WTC11 (cell line): ENCODE data around the gene DOCK1. TPM values are rescaled to one million over a fixed set of nuclear protein-coding genes. Genes with fewer than 3 reads are reported as not detected.

Experiments
- ATAC-seq: fragments of 200-7000 bp; cut with Tn5 transposase; 2 replicates; pipeline ENCODE4 v1.10.0; 2021; ENCODE audit warnings: mild to moderate bottlenecking, moderate library complexity
- CTCF ChIA-PET: fragments of 300-600 bp; sonication (Branson Sonifier 250); formaldehyde crosslinking; loops from one replicate; lab custom pipeline; 2021; ENCODE audit warnings: antibody characterized with exemption; lab: Charles Lee
- POLR2A ChIA-PET: fragments of 350-600 bp; sonication (Branson Sonifier 250); formaldehyde crosslinking; loops from one replicate; lab custom pipeline; 2021; ENCODE audit warnings: antibody characterized with exemption; lab: Charles Lee
- DNase-seq: peaks from one replicate; pipeline ENCODE4 v3.0.0; 2021; ENCODE audit warnings: low spot score
- H3K27ac Mint-ChIP-seq: 2 replicates; pipeline ENCODE4 v1.8.0; 2021; ENCODE audit warnings: mixed read lengths
- H3K27me3 Mint-ChIP-seq: 2 replicates; pipeline ENCODE4 v1.8.0; 2021; ENCODE audit warnings: low read depth, mild to moderate bottlenecking, moderate library complexity, mixed read lengths
- H3K36me3 Mint-ChIP-seq: 2 replicates; pipeline ENCODE4 v1.8.0; 2021; ENCODE audit warnings: mixed read lengths
- H3K4me1 Mint-ChIP-seq: 2 replicates; pipeline ENCODE4 v1.8.0; 2022; ENCODE audit warnings: mixed read lengths
- H3K4me3 Mint-ChIP-seq: 2 replicates; pipeline ENCODE4 v1.8.0; 2021; ENCODE audit warnings: mild to moderate bottlenecking, moderate library complexity, mixed read lengths
- H3K9me3 Mint-ChIP-seq: 2 replicates; pipeline ENCODE4 v1.8.0; 2021; ENCODE audit warnings: mixed read lengths
- ARID4B ChIP-seq: sonication (generic); formaldehyde crosslinking; IDR thresholded peaks from 2 replicates; pipeline ENCODE4 v1.8.0; 2023; ENCODE audit warnings: missing genetic modification reagents, mild to moderate bottlenecking, borderline replicate concordance
- ERG ChIP-seq: fragments of 250-450 bp; sonication (Bioruptor Pico); IDR thresholded peaks from 2 replicates; pipeline ENCODE4 v1.8.0; 2021; ENCODE audit warnings: mild to moderate bottlenecking
- GABPB1 ChIP-seq: sonication (generic); formaldehyde crosslinking; IDR thresholded peaks from 2 replicates; pipeline ENCODE4 v1.8.1; 2023; ENCODE audit warnings: mild to moderate bottlenecking, missing genetic modification reagents
- HMGXB4 ChIP-seq: sonication (generic); formaldehyde crosslinking; IDR thresholded peaks from 2 replicates; pipeline ENCODE4 v1.8.1; 2023; ENCODE audit warnings: mild to moderate bottlenecking, moderate library complexity, missing genetic modification reagents
- NFE2L1 ChIP-seq: sonication (generic); formaldehyde crosslinking; IDR thresholded peaks from 2 replicates; pipeline ENCODE4 v1.8.1; 2023; ENCODE audit warnings: missing genetic modification reagents
- RELA ChIP-seq: sonication (generic); formaldehyde crosslinking; IDR thresholded peaks from 2 replicates; pipeline ENCODE4 v1.8.1; 2022; ENCODE audit warnings: missing genetic modification reagents, mild to moderate bottlenecking, borderline replicate concordance
- STAT6 ChIP-seq: sonication (generic); formaldehyde crosslinking; conservative IDR thresholded peaks from 2 replicates; pipeline ENCODE4 v1.8.1; 2023; ENCODE audit warnings: mild to moderate bottlenecking, low read depth, missing genetic modification reagents, moderate library complexity
- ZNF121 ChIP-seq: sonication (generic); formaldehyde crosslinking; IDR thresholded peaks from 2 replicates; pipeline ENCODE4 v1.8.0; 2023; ENCODE audit warnings: missing genetic modification reagents
- ZNF423 ChIP-seq: fragments of 250-450 bp; sonication (Bioruptor Pico); IDR thresholded peaks from 2 replicates; pipeline ENCODE4 v2.1.2; 2022; ENCODE audit warnings: mild to moderate bottlenecking, moderate library complexity
- ZSCAN18 ChIP-seq: fragments of 250-450 bp; sonication (Bioruptor Pico); IDR thresholded peaks from 2 replicates; pipeline ENCODE4 v2.1.2; 2022; ENCODE audit warnings: mild to moderate bottlenecking, moderate library complexity
- total RNA-seq: library from RNA; stranded (reverse); gene quantifications from 3 replicates; pipeline ENCODE4 v1.2.3, GENCODE V29; 2021
- TF ChIP-seq, protein P1 (sequence below): sonication (generic); formaldehyde crosslinking; IDR thresholded peaks from 2 replicates; pipeline ENCODE4 v1.8.0; 2023; ENCODE audit warnings: missing genetic modification reagents
- TF ChIP-seq, protein P2 (sequence below): sonication (generic); formaldehyde crosslinking; IDR thresholded peaks from 2 replicates; pipeline ENCODE4 v1.8.1; 2022; ENCODE audit warnings: mild to moderate bottlenecking, moderate library complexity, missing genetic modification reagents
- TF ChIP-seq, protein P3 (sequence below): sonication (generic); formaldehyde crosslinking; IDR thresholded peaks from 2 replicates; pipeline ENCODE4 v1.8.1; 2023; ENCODE audit warnings: mild to moderate bottlenecking, missing genetic modification reagents

Gene DOCK1
- total RNA-seq, 1 experiment from 2014 or later = 52.1 TPM

DNA sequence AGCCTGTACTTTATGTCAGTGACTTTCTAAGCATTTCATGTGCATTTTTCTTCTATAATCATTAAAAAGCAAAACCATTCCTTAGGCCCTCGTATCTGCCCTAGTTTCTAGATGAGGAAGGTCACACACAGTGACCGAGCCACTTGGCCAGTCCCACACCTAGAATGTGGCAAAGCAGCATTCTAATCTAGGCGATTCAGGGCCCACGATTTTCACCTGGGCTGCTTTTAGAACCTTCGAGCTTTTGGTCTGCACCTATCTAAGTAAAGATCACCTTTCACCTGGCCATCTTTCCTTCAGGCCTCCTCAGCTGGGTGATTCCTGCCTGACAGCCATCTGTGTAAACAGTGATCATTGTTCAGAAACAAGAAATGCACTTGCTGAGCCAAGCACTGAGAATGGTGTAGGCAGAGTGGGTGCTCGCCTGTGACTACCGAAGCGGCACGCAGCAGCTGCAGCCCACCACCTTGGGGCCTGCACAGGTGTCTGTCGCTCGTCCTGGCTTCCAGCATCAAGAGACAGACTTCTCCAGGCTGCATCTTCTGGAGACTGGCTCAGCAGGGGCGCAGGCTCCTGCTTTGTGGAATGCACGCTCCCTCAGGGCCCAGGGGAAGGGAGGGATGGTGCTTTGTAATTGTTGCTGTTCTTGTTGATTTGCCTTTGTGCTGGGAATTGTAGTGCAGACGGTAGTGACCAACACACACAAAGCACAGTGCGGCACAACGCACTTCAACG is 440.2 kb downstream of the DOCK1 start:
- Mint-ChIP-seq H3K4me3 (no peak overlapping the region), H3K9me3 (no peaks in the 10 kb centered on the region), H3K36me3 (peaks cover 8% of the 10 kb centered on the region; the same call in 1 of the 2 replicates), H3K4me1 (peaks cover 34% of the 10 kb centered on the region), H3K27ac (no peak overlapping the region; the same call in 1 of the 2 replicates), H3K27me3 (no peaks in the 10 kb centered on the region)
- TF ChIP-seq ERG = no peak
- TF ChIP-seq, protein P1, sequence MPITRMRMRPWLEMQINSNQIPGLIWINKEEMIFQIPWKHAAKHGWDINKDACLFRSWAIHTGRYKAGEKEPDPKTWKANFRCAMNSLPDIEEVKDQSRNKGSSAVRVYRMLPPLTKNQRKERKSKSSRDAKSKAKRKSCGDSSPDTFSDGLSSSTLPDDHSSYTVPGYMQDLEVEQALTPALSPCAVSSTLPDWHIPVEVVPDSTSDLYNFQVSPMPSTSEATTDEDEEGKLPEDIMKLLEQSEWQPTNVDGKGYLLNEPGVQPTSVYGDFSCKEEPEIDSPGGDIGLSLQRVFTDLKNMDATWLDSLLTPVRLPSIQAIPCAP = no peak
- TF ChIP-seq, protein P2, sequence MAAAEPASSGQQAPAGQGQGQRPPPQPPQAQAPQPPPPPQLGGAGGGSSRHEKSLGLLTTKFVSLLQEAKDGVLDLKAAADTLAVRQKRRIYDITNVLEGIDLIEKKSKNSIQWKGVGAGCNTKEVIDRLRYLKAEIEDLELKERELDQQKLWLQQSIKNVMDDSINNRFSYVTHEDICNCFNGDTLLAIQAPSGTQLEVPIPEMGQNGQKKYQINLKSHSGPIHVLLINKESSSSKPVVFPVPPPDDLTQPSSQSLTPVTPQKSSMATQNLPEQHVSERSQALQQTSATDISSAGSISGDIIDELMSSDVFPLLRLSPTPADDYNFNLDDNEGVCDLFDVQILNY (CRISPR knock-in tag) = no peak
- TF ChIP-seq ZNF121 (CRISPR knock-in tag) = no peak
- TF ChIP-seq, protein P3, sequence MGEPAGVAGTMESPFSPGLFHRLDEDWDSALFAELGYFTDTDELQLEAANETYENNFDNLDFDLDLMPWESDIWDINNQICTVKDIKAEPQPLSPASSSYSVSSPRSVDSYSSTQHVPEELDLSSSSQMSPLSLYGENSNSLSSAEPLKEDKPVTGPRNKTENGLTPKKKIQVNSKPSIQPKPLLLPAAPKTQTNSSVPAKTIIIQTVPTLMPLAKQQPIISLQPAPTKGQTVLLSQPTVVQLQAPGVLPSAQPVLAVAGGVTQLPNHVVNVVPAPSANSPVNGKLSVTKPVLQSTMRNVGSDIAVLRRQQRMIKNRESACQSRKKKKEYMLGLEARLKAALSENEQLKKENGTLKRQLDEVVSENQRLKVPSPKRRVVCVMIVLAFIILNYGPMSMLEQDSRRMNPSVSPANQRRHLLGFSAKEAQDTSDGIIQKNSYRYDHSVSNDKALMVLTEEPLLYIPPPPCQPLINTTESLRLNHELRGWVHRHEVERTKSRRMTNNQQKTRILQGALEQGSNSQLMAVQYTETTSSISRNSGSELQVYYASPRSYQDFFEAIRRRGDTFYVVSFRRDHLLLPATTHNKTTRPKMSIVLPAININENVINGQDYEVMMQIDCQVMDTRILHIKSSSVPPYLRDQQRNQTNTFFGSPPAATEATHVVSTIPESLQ (CRISPR knock-in tag) = no peak
- TF ChIP-seq NFE2L1 = no peak
- no peak for TF ChIP-seq STAT6 (CRISPR knock-in tag)
- TF ChIP-seq ZNF423 (CRISPR knock-in tag) = no peak
- no peak for TF ChIP-seq ARID4B (CRISPR knock-in tag)
- TF ChIP-seq GABPB1 = no peak
- no peak for TF ChIP-seq RELA (CRISPR knock-in tag)
- TF ChIP-seq HMGXB4 (CRISPR knock-in tag) = no peak
- TF ChIP-seq ZSCAN18 (CRISPR knock-in tag) = no peak
- ChIA-PET CTCF (interaction anchor here (1.0 kb wide), 1 partner anchor 9 kb away, joined by 4 read pairs; no protein-coding TSS in a partner anchor), POLR2A (no interaction called here)
- peak; percentile 25; the same call in 1 of the 2 replicates for ATAC-seq
- no peak for DNase-seq
